WI38 (cell line): ENCODE results near the gene BNIP3.

Experiments used
- H3K4me3 ChIP-seq: 2 replicates; pipeline ENCODE4 v1.5.1; 2011; ENCODE audit warnings: low read depth, mild to moderate bottlenecking, control low read depth, low read length
- CTCF ChIP-seq: IDR thresholded peaks from 2 replicates; pipeline ENCODE4 v1.5.1; 2012; ENCODE audit warnings: low read depth, mild to moderate bottlenecking, control low read depth, low read length

Gene BNIP3

GRCh38 chr10:132011024-132011423 lies 29.3 kb upstream of the BNIP3 start:
- no peak overlapping the region for H3K4me3 ChIP-seq
- no peak for TF ChIP-seq CTCF

- H3K4me3 ChIP-seq = no peak overlapping the region
- TF ChIP-seq CTCF = no peak
Measured at GRCh38 chr10:132010483-132010882, 28.8 kb upstream of the BNIP3 start.

GRCh38 chr10:132009575-132009974 lies 27.9 kb upstream of the BNIP3 start:
- no peak overlapping the region for H3K4me3 ChIP-seq
- no peak for TF ChIP-seq CTCF

- TF ChIP-seq CTCF = no peak
- no peak overlapping the region for H3K4me3 ChIP-seq
Measured at GRCh38 chr10:132007681-132008080, 26.0 kb upstream of the BNIP3 start.

GRCh38 chr10:132006966-132007365 lies 25.2 kb upstream of the BNIP3 start:
- TF ChIP-seq CTCF = no peak
- H3K4me3 ChIP-seq = no peak overlapping the region

GRCh38 chr10:132005147-132005546 lies 23.4 kb upstream of the BNIP3 start:
- H3K4me3 ChIP-seq = no peak overlapping the region
- no peak for TF ChIP-seq CTCF

GRCh38 chr10:132004052-132004451 lies 22.3 kb upstream of the BNIP3 start:
- no peak for TF ChIP-seq CTCF
- H3K4me3 ChIP-seq = no peak overlapping the region
